ENCODE data around the gene TNS1.

Gene TNS1

DNA sequence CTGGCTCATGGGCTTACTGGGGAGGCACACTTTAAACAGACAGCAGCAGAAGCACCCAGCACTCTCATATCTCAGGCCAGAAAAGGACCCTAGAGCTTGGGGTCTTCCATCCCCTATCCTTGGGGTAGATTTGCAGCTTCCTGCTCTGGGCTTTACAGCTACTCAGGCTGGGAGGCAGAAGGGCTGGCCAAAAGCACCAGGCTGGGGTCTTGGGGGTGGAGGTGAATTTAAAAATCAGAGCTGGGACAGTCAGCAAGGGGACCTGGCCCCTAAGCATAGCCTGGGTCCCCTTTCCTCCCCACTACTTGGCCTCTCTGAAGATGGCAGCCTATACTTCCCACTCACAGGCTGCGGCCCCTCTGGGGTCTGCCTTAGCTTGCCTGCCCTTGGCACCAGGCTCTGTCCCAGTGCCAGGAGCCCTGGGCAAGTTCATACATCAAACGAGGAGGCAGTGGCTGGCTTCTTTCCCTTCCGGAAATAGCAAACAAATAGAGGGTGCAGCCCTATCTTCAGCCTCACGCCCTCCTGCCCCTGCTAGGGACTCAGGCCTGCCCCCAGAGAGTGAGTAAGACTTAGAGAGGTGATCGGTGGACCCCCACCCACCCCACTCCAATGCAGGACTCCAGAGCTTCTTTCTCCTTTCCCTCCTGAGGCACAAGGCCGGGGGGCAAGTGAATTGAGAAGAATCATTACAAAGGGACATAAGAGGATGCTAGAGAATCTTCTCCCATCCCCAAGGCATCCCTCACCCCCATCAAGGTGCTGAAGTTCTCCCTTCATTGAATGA, 26.0 kb upstream of the TNS1 start:
- Histone ChIP-seq H3K9ac (ENCODE audit: low read depth, low read length) (no peak overlapping the region), H3K36me3 (ENCODE audit: insufficient read depth, low read length) (no peaks in the 10 kb centered on the region), H3K4me1 (ENCODE audit: control insufficient read depth, insufficient read depth, low read length) (no peaks in the 10 kb centered on the region), H3K4me2 (ENCODE audit: low read length) (no peak overlapping the region), H3K9me3 (replicated peaks; ENCODE audit: low read length) (no peaks in the 10 kb centered on the region), H3K27me3 (ENCODE audit: control insufficient read depth, insufficient read depth, low read length) (peaks cover 17% of the 10 kb centered on the region), H3K4me3 (ENCODE audit: low read length) (no peak overlapping the region)

DNA sequence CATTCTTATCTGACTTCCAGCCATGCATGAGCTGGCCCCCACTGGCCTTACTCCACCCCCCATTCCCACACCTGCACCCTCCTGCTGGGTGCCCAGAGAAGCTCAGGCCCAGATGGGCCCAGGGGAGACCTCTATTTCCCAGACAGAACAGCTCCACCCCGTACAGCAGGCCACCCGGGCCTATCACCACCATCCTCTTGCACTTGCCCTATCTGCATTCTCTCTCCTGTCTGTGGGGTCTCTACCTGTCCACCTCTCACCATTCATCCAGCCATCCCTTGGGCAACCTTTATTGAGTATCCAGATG, 25.3 kb upstream of the TNS1 start:
- Histone ChIP-seq H3K9ac (ENCODE audit: low read depth, low read length) (no peak overlapping the region), H3K4me3 (ENCODE audit: low read length) (no peak overlapping the region), H3K9me3 (replicated peaks; ENCODE audit: low read length) (no peaks in the 10 kb centered on the region), H3K36me3 (ENCODE audit: insufficient read depth, low read length) (no peaks in the 10 kb centered on the region), H3K4me1 (ENCODE audit: control insufficient read depth, insufficient read depth, low read length) (no peaks in the 10 kb centered on the region), H3K4me2 (ENCODE audit: low read length) (no peak overlapping the region), H3K27me3 (ENCODE audit: control insufficient read depth, insufficient read depth, low read length) (peaks cover 17% of the 10 kb centered on the region)

DNA sequence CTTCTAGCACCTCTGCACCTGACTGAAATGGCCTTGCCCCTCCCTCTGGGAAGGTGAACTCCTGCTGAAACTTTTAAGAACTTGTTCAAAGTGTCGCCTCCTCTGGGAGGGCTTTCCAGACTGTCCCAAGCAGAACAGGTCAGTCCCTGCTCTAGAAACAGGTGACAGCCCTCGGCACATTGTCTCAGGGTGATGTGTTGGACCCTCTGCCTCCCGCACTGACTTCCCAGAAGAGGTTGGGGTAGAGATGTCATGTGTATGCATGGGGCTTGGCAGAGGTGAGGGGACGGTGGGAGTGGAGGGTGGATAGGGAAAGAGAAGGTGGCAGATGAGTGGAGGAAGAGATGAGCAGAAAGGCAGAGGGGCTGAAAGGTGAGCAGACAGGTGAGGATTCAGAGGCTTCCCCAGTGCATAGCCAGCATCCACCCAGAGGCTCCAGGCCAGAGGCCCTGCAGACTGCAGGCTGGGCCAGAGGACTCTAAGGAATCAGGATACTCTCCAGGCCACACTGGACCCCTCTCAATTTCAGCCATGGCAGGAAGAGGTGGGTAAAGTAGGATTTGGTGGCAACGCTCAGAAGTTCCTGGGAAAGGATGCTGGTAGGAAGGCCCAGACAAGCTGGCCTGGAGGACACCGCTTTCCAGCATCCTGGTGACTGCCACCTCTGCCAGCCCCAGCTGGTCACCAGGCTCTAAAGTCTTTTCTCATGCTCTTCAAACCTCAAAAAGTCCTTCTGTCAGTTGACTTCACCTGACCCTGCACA, 24.8 kb upstream of the TNS1 start:
- H3K9me3 ChIP-seq (replicated peaks; ENCODE audit: low read length): no peaks in the 10 kb centered on the region
- no peak overlapping the region for H3K4me3 ChIP-seq (ENCODE audit: low read length)
- peaks cover 17% of the 10 kb centered on the region for H3K27me3 ChIP-seq (ENCODE audit: control insufficient read depth, insufficient read depth, low read length)
- H3K9ac ChIP-seq (ENCODE audit: low read depth, low read length): no peak overlapping the region
- H3K4me1 ChIP-seq (ENCODE audit: control insufficient read depth, insufficient read depth, low read length): no peaks in the 10 kb centered on the region
- no peak overlapping the region for H3K4me2 ChIP-seq (ENCODE audit: low read length)
- no peaks in the 10 kb centered on the region for H3K36me3 ChIP-seq (ENCODE audit: insufficient read depth, low read length)

DNA sequence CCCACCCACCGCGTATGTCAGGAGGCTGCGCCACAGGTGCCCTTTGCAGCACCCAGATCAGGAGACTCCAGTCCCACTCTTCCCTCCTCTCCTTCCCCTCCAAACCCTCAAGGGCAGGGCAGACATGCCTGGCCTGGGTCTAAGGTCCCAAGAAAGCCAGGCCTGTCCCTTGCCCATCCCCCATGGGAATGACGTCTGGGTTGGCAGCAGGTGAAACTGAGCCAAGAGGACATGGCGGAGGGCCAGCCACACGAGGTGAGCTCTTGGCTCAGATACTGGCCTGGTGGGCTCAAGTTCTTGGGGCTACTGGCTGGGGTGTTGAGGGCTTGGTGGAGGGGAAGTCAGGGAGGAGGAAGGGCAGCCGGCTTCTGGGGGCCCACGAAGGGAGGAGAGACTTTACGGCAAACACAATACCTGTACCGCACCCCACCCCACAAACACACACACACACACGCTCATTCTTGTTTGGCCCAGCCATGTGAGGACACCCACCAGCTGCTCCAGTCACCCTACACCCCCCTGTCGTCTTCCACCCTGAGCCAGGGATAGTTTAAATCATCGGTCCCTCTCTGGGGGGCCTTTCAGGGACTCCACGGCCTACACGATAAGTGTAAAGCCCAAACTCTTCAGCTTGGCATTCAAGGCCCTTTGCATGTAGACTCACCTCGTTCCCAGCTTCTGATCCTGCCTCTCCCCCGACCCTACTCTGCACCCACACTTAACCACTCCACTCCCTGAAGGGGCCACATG, 24.1 kb upstream of the TNS1 start:
- Histone ChIP-seq H3K4me3 (ENCODE audit: low read length) (no peak overlapping the region), H3K4me1 (ENCODE audit: control insufficient read depth, insufficient read depth, low read length) (no peaks in the 10 kb centered on the region)

DNA sequence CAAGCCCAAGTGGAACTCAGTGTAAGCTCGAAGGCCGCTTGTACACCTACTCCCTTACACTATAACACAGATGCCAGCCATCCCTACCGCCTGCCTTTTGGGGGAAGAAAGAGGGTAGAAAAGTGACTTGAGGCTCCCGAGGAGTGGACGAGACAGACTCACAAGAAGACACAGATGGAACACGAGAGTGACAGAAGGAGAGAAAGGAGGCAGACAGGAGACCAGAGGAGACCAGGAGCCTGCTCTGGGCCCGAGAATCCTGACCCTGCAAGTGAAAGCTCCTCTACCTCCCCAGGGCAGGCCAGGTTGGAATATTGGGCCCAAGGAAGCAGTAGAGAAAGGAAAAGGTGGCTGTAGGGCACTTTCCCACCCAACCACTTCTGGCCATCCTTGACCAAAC, 23.4 kb upstream of the TNS1 start:
- H3K9ac ChIP-seq (ENCODE audit: low read depth, low read length): no peak overlapping the region
- no peaks in the 10 kb centered on the region for H3K4me1 ChIP-seq (ENCODE audit: control insufficient read depth, insufficient read depth, low read length)
- H3K4me2 ChIP-seq (ENCODE audit: low read length): no peak overlapping the region
- H3K36me3 ChIP-seq (ENCODE audit: insufficient read depth, low read length): no peaks in the 10 kb centered on the region
- no peaks in the 10 kb centered on the region for H3K9me3 ChIP-seq (replicated peaks; ENCODE audit: low read length)
- H3K4me3 ChIP-seq (ENCODE audit: low read length): no peak overlapping the region
- H3K27me3 ChIP-seq (ENCODE audit: control insufficient read depth, insufficient read depth, low read length): peaks cover 10% of the 10 kb centered on the region

More for the DNA sequence above, 24.1 kb upstream of the TNS1 start:
- H3K36me3 ChIP-seq (ENCODE audit: insufficient read depth, low read length): no peaks in the 10 kb centered on the region
- H3K9me3 ChIP-seq (replicated peaks; ENCODE audit: low read length): no peaks in the 10 kb centered on the region
- H3K4me2 ChIP-seq (ENCODE audit: low read length): no peak overlapping the region
- H3K9ac ChIP-seq (ENCODE audit: low read depth, low read length): no peak overlapping the region
- H3K27me3 ChIP-seq (ENCODE audit: control insufficient read depth, insufficient read depth, low read length): peaks cover 11% of the 10 kb centered on the region

DNA sequence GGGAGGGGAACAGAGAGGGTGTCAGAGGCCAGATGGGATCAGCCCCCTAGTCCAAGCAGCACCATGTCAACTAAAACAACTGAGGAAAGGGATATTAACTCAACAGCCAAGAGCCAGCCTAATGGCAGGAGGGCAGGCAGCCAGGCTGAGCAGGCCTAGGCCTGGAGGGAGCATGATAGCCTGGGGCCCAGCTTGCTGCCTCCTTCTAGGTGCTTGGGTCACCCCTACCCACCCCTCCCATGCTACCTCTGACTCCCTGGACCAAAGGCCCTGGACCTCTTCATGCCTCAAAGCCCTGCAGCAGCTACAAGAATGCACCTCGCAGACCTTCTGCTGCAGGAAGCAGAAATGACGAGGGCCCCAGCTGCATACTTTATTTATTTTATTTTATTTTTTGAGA, 22.1 kb upstream of the TNS1 start:
- Histone ChIP-seq H3K4me1 (ENCODE audit: control insufficient read depth, insufficient read depth, low read length) (no peaks in the 10 kb centered on the region), H3K9me3 (replicated peaks; ENCODE audit: low read length) (no peaks in the 10 kb centered on the region), H3K4me2 (ENCODE audit: low read length) (no peak overlapping the region), H3K36me3 (ENCODE audit: insufficient read depth, low read length) (no peaks in the 10 kb centered on the region), H3K4me3 (ENCODE audit: low read length) (no peak overlapping the region), H3K9ac (ENCODE audit: low read depth, low read length) (no peak overlapping the region), H3K27me3 (ENCODE audit: control insufficient read depth, insufficient read depth, low read length) (peaks cover 6% of the 10 kb centered on the region)

DNA sequence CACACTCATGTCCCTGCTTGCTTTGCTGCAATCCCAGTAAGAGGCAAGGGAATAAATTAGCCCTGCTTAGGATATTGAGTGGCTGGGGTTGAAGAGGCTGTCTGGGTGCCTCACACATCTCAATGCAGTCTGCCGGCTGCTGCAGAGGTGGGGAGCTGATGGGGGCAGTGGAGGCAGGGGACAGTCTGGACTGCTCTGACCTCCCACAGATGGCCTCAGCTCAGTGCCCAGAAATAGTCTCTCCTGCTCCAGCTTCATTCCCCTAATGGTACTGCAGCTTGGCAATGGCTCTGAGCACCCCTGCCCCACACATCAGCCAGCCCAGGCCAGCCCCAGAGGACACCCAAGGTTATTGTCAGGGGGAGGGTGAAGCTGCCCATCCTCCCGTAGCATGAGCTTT, 21.5 kb upstream of the TNS1 start:
- no peaks in the 10 kb centered on the region for H3K9me3 ChIP-seq (replicated peaks; ENCODE audit: low read length)
- H3K4me1 ChIP-seq (ENCODE audit: control insufficient read depth, insufficient read depth, low read length): no peaks in the 10 kb centered on the region
- H3K4me2 ChIP-seq (ENCODE audit: low read length): no peak overlapping the region
- no peak overlapping the region for H3K9ac ChIP-seq (ENCODE audit: low read depth, low read length)
- H3K4me3 ChIP-seq (ENCODE audit: low read length): no peak overlapping the region
- H3K36me3 ChIP-seq (ENCODE audit: insufficient read depth, low read length): no peaks in the 10 kb centered on the region
- H3K27me3 ChIP-seq (ENCODE audit: control insufficient read depth, insufficient read depth, low read length): peaks cover 6% of the 10 kb centered on the region

DNA sequence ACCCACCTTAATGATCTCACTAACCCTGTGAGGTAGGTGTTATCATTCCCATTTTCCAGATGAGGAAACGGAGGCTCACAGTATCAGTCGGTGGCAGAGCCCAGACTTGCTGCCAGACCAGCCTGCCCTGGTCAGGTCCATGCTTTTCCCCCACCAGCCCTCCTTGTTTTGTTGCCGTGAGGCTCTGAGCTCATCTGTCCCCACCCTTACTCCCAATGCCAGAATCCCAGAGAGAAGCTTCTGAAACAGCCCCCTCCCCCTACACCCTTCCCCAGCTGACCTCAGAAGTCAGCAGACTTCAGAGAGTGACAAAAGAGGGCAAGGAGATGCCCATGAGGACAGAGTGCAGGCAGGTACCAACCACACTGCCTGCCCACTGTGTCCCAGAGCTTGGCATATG, 20.8 kb upstream of the TNS1 start:
- H3K9ac ChIP-seq (ENCODE audit: low read depth, low read length): no peak overlapping the region
- no peaks in the 10 kb centered on the region for H3K9me3 ChIP-seq (replicated peaks; ENCODE audit: low read length)
- H3K4me1 ChIP-seq (ENCODE audit: control insufficient read depth, insufficient read depth, low read length): no peaks in the 10 kb centered on the region
- no peak overlapping the region for H3K4me3 ChIP-seq (ENCODE audit: low read length)
- no peaks in the 10 kb centered on the region for H3K36me3 ChIP-seq (ENCODE audit: insufficient read depth, low read length)
- peaks cover 6% of the 10 kb centered on the region for H3K27me3 ChIP-seq (ENCODE audit: control insufficient read depth, insufficient read depth, low read length)
- H3K4me2 ChIP-seq (ENCODE audit: low read length): no peak overlapping the region

DNA sequence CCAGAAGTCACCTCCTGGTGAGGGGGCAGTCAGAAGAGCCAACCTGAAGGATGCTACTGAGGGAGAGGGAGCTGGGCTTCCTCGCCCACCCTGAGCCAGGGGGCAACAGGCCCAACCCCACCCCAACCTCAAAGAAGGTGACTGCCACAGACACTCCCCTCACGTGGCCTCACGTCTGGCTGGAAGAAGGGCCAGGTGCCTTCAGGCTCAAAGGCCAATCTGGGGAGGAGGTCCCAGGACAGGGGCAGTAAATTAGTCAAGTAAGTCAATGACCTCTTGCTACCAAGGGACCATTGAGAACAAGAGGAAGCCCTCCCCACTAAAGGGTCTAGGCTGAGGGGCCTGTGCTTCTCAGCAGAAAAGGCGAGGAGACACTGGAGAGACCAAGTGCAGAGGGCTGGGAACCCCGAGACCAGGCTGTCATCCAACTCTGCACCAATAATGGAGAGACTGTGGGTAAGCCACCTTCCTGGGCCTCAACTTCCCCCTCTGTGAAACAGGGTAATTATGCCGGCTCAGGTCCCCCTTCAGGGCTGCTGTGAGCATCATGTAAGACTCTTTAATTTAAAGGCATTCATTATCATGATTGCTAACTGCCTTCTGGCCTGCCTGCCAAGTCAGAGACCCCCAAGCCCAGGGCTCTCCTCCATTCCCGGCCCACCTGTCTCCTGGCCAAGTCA, 20.2 kb upstream of the TNS1 start:
- Histone ChIP-seq H3K4me1 (ENCODE audit: control insufficient read depth, insufficient read depth, low read length) (peaks cover 2% of the 10 kb centered on the region), H3K36me3 (ENCODE audit: insufficient read depth, low read length) (no peaks in the 10 kb centered on the region), H3K27me3 (ENCODE audit: control insufficient read depth, insufficient read depth, low read length) (peaks cover 2% of the 10 kb centered on the region), H3K9ac (ENCODE audit: low read depth, low read length) (no peak overlapping the region), H3K9me3 (replicated peaks; ENCODE audit: low read length) (no peaks in the 10 kb centered on the region), H3K4me3 (ENCODE audit: low read length) (no peak overlapping the region), H3K4me2 (ENCODE audit: low read length) (no peak overlapping the region)

DNA sequence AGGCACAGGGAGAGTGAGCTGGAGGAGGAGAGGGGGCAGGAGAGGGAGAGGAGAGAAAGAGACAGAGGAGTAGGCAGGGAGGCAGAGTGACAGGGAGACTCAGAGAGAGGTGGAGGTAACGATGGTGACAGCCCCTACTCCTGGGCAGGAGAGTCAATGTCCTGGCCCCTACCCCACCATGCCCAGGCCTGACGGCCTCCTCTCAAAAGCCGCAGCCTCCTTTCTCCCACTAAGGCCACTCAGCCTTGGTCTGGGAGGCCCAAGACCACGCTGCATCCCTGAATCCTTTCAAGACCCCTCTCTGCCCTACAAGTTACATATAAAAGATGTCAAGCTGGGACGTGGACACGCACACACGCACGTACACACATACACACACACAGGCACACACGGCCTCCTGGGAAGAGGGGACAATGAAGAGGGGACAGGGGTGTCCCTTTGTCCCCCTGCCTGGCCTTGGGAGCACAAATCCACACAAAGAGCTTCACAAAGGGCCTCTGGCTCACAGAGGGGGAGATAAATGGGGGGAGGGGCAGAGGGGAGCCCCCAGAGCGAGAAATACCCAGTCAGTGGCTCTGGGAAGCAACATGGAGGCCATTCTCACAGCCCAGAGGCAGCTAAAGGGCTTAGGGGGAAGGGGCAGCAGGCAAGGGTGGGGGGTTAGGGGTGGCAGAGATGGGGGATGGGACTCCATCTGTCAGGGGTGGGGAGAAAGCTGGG, 19.5 kb upstream of the TNS1 start:
- Histone ChIP-seq H3K36me3 (ENCODE audit: insufficient read depth, low read length) (no peaks in the 10 kb centered on the region), H3K9me3 (replicated peaks; ENCODE audit: low read length) (no peaks in the 10 kb centered on the region), H3K4me1 (ENCODE audit: control insufficient read depth, insufficient read depth, low read length) (peaks cover 9% of the 10 kb centered on the region), H3K27me3 (ENCODE audit: control insufficient read depth, insufficient read depth, low read length) (no peaks in the 10 kb centered on the region), H3K9ac (ENCODE audit: low read depth, low read length) (no peak overlapping the region), H3K4me2 (ENCODE audit: low read length) (no peak overlapping the region), H3K4me3 (ENCODE audit: low read length) (no peak overlapping the region)
